ENCODE data around the gene HTATIP2. TPM values are rescaled to one million over a fixed set of nuclear protein-coding genes. Genes with fewer than 3 reads are reported as not detected.

Gene HTATIP2
- total RNA-seq (2021; fragmentation: NEBNext Ultra II Directional; extraction: Animal tissue kit (Norgen Biotek cat#: 25700)): 10 to 100 TPM; 15.0 to 36.0 (median 31.3) TPM
- long read RNA-seq, transcript HTATIP2-201 (6 exons, 1,477 nt): major isoform, 24 of 33 reads
- long read RNA-seq, partial matches to known transcripts: 0 of 33 reads
- long read RNA-seq, other reads (novel, unspliced or antisense): 1 of 33 reads

GRCh38 chr11:20363500-20364340, at the start of gene HTATIP2:
TSS of gene HTATIP2 (plus strand) at chr11:20363714. CDS start at chr11:20364238, 524 bp downstream.
- peaks cover 70% of the 10 kb centered on the region for H3K4me1 Mint-ChIP-seq (ENCODE audit: low read depth)
- H3K27ac Mint-ChIP-seq: peak within 1 kb of the TSS; percentile 84
- no peaks in the 10 kb centered on the region for H3K9me3 Mint-ChIP-seq
- no peak for DNase-seq
- no peak for TF ChIP-seq CTCF (IDR thresholded peaks at IDR 0.05)
- peaks cover 1% of the 10 kb centered on the region; the same call in 1 of the 2 replicates for H3K27me3 Mint-ChIP-seq (ENCODE audit: insufficient read depth)
- H3K36me3 Mint-ChIP-seq (ENCODE audit: low read depth): peaks cover 3% of the 10 kb centered on the region; the same call in 1 of the 2 replicates
- peak within 1 kb of the TSS; percentile 86 for H3K4me3 Mint-ChIP-seq

- Mint-ChIP-seq H3K27me3 (ENCODE audit: insufficient read depth) (peaks cover 3% of the 10 kb centered on the region), H3K9me3 (no peaks in the 10 kb centered on the region), H3K27ac (no peak overlapping the region), H3K4me1 (ENCODE audit: low read depth) (no peaks in the 10 kb centered on the region), H3K4me3 (no peak overlapping the region), H3K36me3 (ENCODE audit: low read depth) (no peaks in the 10 kb centered on the region)
- no peak for DNase-seq
- no peak for TF ChIP-seq CTCF (IDR thresholded peaks at IDR 0.05)
Observed at GRCh38 chr11:20315800-20316199, 47.7 kb upstream of the HTATIP2 start.

- no peaks in the 10 kb centered on the region for H3K9me3 Mint-ChIP-seq
- no peaks in the 10 kb centered on the region for H3K36me3 Mint-ChIP-seq (ENCODE audit: low read depth)
- H3K27me3 Mint-ChIP-seq (ENCODE audit: insufficient read depth): peaks cover 4% of the 10 kb centered on the region; the same call in 1 of the 2 replicates
- H3K4me3 Mint-ChIP-seq: no peak overlapping the region
- no peak for TF ChIP-seq CTCF (IDR thresholded peaks at IDR 0.05)
- DNase-seq: no peak
- H3K27ac Mint-ChIP-seq: no peak overlapping the region
- no peaks in the 10 kb centered on the region for H3K4me1 Mint-ChIP-seq (ENCODE audit: low read depth)
Observed at GRCh38 chr11:20321177-20321576, 42.3 kb upstream of the HTATIP2 start.

- DNase-seq: no peak
- Mint-ChIP-seq H3K4me1 (ENCODE audit: low read depth) (no peaks in the 10 kb centered on the region), H3K4me3 (no peak overlapping the region), H3K27ac (no peak overlapping the region), H3K36me3 (ENCODE audit: low read depth) (no peaks in the 10 kb centered on the region), H3K27me3 (ENCODE audit: insufficient read depth) (peaks cover 24% of the 10 kb centered on the region), H3K9me3 (no peaks in the 10 kb centered on the region)
- no peak for TF ChIP-seq CTCF (IDR thresholded peaks at IDR 0.05)
Observed at GRCh38 chr11:20327377-20327935, 36.1 kb upstream of the HTATIP2 start.

GRCh38 chr11:20336056-20336455, 27.5 kb upstream of the HTATIP2 start:
- DNase-seq: no peak
- Mint-ChIP-seq H3K27ac (no peak overlapping the region), H3K27me3 (ENCODE audit: insufficient read depth) (peaks cover 11% of the 10 kb centered on the region), H3K36me3 (ENCODE audit: low read depth) (no peaks in the 10 kb centered on the region), H3K9me3 (no peaks in the 10 kb centered on the region), H3K4me3 (no peak overlapping the region), H3K4me1 (ENCODE audit: low read depth) (no peaks in the 10 kb centered on the region)
- TF ChIP-seq CTCF (IDR thresholded peaks at IDR 0.05): no peak
